22Rv1 (cell line): Measurements from ENCODE around the gene DMRT3.

Experiments
- H3K27ac ChIP-seq: fragments of 450-650 bp; 2 replicates; pipeline ENCODE4 v1.5.1; 2017
- CTCF ChIP-seq: fragments of 450-650 bp; IDR thresholded peaks from 2 replicates; pipeline ENCODE4 v1.5.1; 2017; ENCODE audit warnings: mild to moderate bottlenecking
- ZFX ChIP-seq: fragments of 450-650 bp; IDR thresholded peaks from 2 replicates; pipeline ENCODE4 v1.6.1; 2017; ENCODE audit warnings: antibody characterized with exemption, borderline replicate concordance

Gene DMRT3, protein sequence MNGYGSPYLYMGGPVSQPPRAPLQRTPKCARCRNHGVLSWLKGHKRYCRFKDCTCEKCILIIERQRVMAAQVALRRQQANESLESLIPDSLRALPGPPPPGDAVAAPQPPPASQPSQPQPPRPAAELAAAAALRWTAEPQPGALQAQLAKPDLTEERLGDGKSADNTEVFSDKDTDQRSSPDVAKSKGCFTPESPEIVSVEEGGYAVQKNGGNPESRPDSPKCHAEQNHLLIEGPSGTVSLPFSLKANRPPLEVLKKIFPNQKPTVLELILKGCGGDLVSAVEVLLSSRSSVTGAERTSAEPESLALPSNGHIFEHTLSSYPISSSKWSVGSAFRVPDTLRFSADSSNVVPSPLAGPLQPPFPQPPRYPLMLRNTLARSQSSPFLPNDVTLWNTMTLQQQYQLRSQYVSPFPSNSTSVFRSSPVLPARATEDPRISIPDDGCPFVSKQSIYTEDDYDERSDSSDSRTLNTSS

GRCh38 chr9:976258-976942 is at the start of gene DMRT3:
DMRT3 (plus strand) TSS chr9:976655; CDS start chr9:977002, 347 bp downstream.
- TF ChIP-seq ZFX (no peak), CTCF (no peak)
- no peak within 1 kb of the TSS for H3K27ac ChIP-seq

DNA sequence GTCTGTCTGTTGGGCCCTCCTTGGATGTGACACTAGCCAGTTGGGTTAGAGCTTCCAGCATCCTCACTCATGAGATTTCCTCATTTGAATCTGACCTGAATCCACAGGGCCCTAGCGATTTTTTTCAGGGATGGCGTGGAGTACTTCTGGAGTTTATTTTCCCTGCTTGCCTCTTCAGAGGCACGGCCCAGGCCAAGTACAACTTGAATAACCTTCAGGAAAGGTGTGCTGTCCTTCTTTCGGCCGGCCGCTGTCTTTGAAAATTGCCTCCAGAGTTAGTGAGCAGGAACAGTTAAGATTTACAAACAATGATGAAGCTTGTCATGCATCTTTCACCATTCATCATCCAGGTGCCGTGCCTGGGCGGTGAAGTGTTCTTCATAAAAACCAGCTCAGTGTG is 49.5 kb upstream of the DMRT3 start:
- H3K27ac ChIP-seq, result no peak overlapping the region
- TF ChIP-seq CTCF, result no peak
- TF ChIP-seq ZFX, result no peak

DNA sequence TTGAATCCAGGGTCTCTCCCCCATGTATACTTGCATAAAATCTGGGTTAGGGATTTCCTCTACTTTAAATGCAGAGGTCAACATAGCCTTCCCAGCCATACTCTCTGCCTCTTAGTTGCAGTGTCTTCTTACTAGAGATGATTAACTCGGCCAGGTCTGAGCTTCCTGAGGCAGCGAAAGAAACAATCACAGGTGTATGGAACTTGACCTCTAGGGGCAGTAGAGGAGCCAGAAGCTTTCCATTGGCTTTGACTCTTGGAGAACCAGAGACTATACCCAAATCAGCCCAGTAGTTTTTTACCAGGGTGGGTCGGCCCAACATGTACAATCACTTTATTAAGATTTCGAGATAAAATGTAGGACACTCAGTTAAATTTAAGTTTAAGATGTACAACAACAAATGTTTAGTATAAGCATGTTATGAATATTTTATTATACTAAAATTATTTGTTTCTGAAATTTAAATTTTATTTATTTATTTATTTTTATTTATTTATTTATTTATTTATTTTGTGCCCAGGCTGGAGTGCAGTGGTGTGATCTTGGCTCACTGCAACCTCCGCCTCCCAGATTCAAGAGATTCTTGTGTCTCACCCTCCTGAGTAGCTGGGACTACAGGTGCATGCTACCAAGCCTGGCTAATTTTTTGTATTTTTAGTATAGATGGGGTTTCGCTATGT is 48.0 kb upstream of the DMRT3 start:
- no peak overlapping the region for H3K27ac ChIP-seq
- TF ChIP-seq ZFX, result no peak
- peak; percentile 80 for TF ChIP-seq CTCF

DNA sequence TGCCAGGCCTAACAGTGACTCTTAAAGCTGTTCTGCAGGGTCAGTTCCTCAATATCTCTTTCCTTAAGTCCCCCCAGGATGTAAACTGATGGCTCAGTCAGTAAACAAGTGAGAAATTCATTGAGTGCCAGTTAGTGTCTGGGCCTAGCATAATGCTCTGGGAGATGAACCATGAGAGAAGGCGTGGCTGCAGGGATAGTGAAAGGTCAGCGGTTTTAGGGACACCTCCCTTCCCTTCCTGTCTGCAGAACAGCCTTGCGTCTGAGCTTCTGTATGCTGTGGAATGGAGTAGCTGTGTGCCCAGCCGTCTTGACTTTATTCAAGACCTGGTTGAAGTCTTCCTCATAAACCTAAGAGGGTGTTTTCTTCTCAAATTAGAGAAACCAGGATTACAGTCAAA is 46.7 kb upstream of the DMRT3 start:
- H3K27ac ChIP-seq, result no peak overlapping the region
- no peak for TF ChIP-seq ZFX
- TF ChIP-seq CTCF, result no peak

GRCh38 chr9:933356-933755 is 43.1 kb upstream of the DMRT3 start:
- no peak for TF ChIP-seq CTCF
- TF ChIP-seq ZFX, result no peak

GRCh38 chr9:935348-935965 is 41.0 kb upstream of the DMRT3 start:
- TF ChIP-seq CTCF (no peak), ZFX (no peak)
- H3K27ac ChIP-seq, result no peak overlapping the region

More at GRCh38 chr9:933356-933755, 43.1 kb upstream of the DMRT3 start:
- no peak overlapping the region for H3K27ac ChIP-seq
